Stimulated activated effector memory CD8-positive, alpha-beta T cell treated with anti-CD3 and anti-CD28 coated beads, Interleukin-12 subunit alpha, Interleukin-12 subunit beta, amount 100 ng/mL, for 72 hours (primary cell): ENCODE data around the gene LRMDA.

Source experiments
- ATAC-seq: fragments of 150-1000 bp; cut with Tn5 transposase; 2 replicates; pipeline ENCODE4 v1.10.0; 2021
- DNase-seq, 2 donors: peaks; one replicate each; pipeline ENCODE4 v3.0.0; 2021 to 2022; ENCODE audit warnings: low spot score in 2 of 2
- H3K27ac Mint-ChIP-seq: one replicate; pipeline ENCODE4 v1.8.0; 2022; ENCODE audit warnings: mild to moderate bottlenecking, mixed read lengths
- H3K36me3 Mint-ChIP-seq: one replicate; pipeline ENCODE4 v1.8.0; 2022; ENCODE audit warnings: mild to moderate bottlenecking, mixed read lengths
- H3K4me1 Mint-ChIP-seq: one replicate; pipeline ENCODE4 v1.8.0; 2022; ENCODE audit warnings: mixed read lengths
- H3K4me3 Mint-ChIP-seq: one replicate; pipeline ENCODE4 v1.8.0; 2022; ENCODE audit warnings: mild to moderate bottlenecking, mixed read lengths
- H3K9me3 Mint-ChIP-seq: one replicate; pipeline ENCODE4 v1.8.0; 2022; ENCODE audit warnings: mixed read lengths

LRMDA gene

DNA sequence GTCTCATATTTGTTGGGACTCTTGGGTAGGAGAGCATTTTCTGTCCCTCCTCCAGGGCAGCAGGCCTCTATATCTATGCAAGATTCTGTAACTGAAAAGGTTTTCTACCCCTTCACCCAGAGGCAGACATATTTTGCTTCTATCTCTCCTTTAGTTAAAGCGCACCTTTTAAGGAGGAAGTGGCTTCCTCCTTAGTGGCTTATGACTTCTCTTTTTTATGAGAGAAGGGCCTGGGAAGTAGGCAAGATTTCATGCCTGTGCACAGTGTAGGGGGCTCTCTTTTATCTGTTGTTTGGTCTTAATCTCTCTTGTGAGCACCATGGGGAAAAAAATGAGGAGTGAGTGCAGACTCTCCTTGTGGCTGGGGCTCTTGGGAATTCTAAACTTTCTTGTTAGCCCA is 122.1 kb downstream of the LRMDA start:
- no peak overlapping the region for H3K27ac Mint-ChIP-seq
- peaks cover 7% of the 10 kb centered on the region for H3K9me3 Mint-ChIP-seq
- no peaks in the 10 kb centered on the region for H3K36me3 Mint-ChIP-seq
- H3K4me1 Mint-ChIP-seq: no peaks in the 10 kb centered on the region
- no peak for ATAC-seq
- DNase-seq: no peak
- H3K4me3 Mint-ChIP-seq: no peak overlapping the region

DNA sequence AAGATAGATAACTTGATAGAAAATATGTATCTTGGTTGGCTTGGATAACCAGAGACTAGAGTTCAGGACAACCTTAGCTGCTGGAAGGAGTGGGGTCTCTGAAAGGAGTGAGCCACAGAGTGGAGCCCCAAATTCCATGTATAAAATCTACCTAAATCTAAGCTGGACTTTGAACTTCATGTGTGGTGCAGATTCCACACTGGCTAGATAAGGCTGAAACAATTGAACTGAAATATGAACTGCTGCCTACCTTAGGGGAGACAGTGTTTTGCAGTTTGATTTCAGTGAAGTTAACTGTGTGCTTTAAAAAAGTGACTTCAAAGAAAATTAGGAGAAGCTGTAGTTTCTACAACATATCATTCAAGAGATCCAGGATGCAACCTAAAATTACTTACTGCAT is 123.9 kb downstream of the LRMDA start:
- H3K27ac Mint-ChIP-seq: no peak overlapping the region
- H3K36me3 Mint-ChIP-seq: no peaks in the 10 kb centered on the region
- DNase-seq (no peak), ATAC-seq (no peak)
- no peaks in the 10 kb centered on the region for H3K4me1 Mint-ChIP-seq
- no peak overlapping the region for H3K4me3 Mint-ChIP-seq
- H3K9me3 Mint-ChIP-seq: peaks cover 7% of the 10 kb centered on the region

DNA sequence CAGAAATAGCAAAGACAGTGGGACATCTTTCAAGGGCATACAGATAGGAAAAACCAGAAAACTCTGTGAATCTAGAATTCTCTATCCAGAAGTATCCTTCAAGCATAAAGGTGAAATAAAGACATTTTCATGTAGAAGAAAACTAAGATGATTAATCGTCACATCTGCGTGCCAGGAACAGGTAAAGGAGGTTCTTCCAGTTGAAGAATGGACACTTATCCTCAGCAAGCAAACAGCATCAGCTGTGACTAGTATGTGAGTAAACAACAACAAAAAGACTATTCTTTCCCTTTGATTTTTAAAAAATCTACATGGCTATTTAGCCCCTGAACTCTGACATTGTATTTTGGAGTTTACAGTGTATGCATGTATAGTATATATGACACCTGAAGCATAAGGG is 124.9 kb downstream of the LRMDA start:
- H3K36me3 Mint-ChIP-seq: no peaks in the 10 kb centered on the region
- peaks cover 7% of the 10 kb centered on the region for H3K9me3 Mint-ChIP-seq
- no peak overlapping the region for H3K4me3 Mint-ChIP-seq
- no peak overlapping the region for H3K27ac Mint-ChIP-seq
- DNase-seq (no peak), ATAC-seq (no peak)
- H3K4me1 Mint-ChIP-seq: no peaks in the 10 kb centered on the region

DNA sequence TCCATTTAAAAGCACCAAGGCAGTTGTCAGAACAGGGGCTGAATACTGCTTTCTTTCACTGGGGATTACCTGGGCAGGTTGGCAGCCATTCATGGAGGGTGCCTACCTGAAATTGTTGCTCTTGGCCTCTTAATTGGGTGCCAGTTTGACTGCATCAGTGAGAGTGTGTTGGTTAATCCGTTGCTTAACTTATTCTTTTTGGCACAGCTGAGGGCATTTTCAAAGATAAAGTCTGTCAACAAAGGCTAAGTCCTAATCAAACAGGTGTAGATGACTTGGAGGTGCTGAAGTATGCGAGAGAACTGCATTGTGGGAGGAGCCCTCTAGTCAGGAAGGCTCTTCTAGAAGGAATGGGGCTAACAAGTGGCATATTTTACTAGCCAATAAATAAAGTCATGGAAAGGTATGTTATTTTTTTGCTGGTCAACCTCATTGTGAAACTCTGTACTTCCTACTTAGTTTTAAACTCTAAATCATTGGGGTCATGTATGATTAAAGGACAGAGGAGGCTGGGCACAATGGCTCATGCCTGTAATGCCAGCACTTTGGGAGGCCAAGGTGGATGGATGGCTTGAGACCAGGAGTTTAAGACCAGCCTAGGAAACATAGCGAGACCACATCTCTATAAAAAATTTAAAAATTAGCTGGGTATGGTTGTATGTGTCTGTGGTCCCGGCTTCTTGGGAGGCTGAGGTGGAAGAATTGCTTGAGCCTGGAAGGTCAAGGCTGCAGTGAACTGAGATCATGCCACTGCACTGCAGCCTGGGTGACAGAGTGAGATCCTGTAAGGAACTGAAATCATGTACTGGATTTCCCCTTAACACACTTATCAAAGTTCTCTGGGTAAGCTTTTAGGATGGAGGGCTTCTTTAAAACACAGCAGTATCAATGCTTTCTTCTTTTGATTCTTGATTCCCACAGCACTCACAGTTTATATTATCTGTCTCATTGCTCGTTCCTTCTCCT is 134.1 kb downstream of the LRMDA start:
- H3K4me3 Mint-ChIP-seq: no peak overlapping the region
- H3K4me1 Mint-ChIP-seq: no peaks in the 10 kb centered on the region
- ATAC-seq: no peak
- no peaks in the 10 kb centered on the region for H3K36me3 Mint-ChIP-seq
- H3K9me3 Mint-ChIP-seq: peaks cover 12% of the 10 kb centered on the region
- H3K27ac Mint-ChIP-seq: no peak overlapping the region
- DNase-seq: no peak

DNA sequence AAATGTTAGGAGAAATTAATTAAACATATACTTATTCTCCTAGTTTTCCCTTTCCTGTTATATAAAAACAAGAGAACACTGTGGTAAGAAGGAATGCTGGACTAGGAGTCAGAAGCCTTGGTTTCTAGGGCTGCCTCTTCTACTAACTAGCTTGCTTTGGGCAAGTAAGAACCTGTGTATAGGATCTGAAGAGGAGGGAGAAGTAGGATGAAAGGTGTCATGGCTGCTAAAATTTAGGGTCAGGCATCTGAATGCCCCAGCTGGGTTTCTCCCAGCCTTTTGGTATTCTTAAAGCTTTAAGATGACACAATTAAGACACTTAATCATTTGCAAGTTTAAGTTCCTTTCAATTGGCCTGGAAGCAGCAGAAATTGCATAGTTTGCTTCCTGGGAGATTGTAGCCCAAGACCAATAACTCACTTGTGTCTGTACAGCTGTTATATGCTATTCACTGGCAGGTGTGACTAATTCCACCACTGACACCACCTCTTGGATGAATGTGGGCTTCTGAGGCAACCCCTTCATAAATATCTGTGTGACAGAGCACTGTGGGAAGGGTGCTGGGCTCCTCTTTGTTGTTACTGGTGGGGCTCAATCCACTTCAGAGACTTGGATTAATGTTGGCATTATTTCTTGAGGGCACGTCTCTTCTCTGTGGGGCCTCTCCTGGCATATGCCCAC is 137.2 kb downstream of the LRMDA start:
- H3K4me1 Mint-ChIP-seq: no peaks in the 10 kb centered on the region
- DNase-seq (no peak), ATAC-seq (no peak)
- H3K9me3 Mint-ChIP-seq: peaks cover 16% of the 10 kb centered on the region
- H3K27ac Mint-ChIP-seq: no peak overlapping the region
- no peak overlapping the region for H3K4me3 Mint-ChIP-seq
- no peaks in the 10 kb centered on the region for H3K36me3 Mint-ChIP-seq

DNA sequence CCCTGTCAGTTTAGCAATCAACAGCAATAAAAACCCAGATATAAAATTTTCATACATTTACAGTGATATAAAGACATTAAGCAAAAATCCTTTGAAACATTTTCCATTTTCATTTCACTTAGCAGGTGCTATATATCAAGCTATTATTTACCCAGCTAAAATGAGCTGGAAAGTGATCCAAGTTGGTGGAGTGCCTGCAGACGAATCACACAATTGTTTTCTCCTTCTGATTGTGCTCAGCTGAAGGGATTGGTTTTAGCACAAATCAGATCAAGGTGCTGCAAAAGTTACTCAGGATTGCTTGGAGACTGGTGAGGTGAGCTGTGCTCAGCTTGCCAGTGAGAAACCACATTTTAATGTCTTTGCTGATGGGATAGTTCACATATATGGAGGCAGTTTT is 138.1 kb downstream of the LRMDA start:
- H3K4me3 Mint-ChIP-seq: no peak overlapping the region
- no peak for DNase-seq
- ATAC-seq: no peak
- no peak overlapping the region for H3K27ac Mint-ChIP-seq
- no peaks in the 10 kb centered on the region for H3K36me3 Mint-ChIP-seq
- peaks cover 17% of the 10 kb centered on the region for H3K9me3 Mint-ChIP-seq
- no peaks in the 10 kb centered on the region for H3K4me1 Mint-ChIP-seq

DNA sequence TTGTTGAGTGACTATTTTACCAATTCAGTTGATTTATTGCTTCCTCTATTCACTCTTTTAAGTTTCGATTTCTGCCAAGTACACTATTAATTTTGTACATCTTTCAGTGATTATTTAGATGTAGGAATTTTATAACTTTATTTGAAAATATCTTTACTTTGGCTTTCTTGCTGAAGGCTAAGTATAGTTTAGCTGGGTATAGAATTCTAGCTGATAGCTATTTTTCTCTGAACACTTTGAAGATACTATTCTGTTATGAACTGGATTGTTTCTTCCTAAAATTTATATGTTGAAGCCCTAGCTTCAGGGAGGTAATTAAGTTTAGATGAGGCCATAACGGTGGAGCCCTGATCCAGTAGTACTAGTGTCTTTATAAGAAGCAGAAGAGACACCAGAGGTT is 141.1 kb downstream of the LRMDA start:
- Mint-ChIP-seq H3K4me1 (no peaks in the 10 kb centered on the region), H3K4me3 (no peak overlapping the region), H3K9me3 (peaks cover 15% of the 10 kb centered on the region), H3K27ac (no peak overlapping the region), H3K36me3 (no peaks in the 10 kb centered on the region)
- DNase-seq (no peak), ATAC-seq (no peak)

DNA sequence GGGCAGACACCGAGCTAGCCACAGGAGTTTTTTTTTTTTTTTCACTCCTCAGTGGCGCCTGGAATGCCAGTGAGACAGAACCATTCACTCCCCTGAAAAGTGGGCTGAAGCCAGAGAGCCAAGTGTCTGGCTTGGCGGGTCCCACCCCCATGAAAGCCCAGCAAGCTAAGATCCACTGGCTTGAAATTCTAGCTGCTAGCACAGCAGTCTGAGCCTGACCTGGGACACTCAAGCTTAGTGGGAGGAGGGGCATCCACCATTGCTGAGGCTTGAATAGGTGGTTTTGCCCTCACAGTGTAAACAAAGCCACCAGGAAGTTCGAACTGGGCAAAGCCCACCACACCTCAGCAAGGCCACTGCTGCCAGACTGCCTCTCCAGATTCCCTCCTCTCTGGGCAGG is 144.5 kb downstream of the LRMDA start:
- H3K36me3 Mint-ChIP-seq: no peaks in the 10 kb centered on the region
- no peak for DNase-seq

DNA sequence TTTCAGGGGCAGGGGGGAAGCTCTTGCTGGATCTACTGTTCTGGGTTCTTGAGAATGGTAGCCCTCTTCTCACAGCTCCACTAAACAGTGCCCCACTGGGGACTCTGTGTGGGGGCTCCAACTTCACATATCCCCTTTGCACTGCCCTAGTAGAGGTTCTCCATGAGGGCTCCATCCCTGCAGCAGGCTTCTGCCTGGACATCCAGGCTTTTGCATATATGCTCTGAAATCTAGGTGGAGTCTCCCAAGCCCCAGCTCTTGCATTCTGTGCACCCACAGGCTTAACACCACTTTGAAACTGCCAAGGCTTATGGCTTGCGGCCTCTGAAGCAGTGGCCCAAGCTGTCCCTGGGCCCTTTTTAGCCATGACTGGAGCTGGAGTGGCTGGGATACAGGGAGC is 150.7 kb downstream of the LRMDA start:
- H3K27ac Mint-ChIP-seq: no peak overlapping the region
- H3K9me3 Mint-ChIP-seq: peaks cover 18% of the 10 kb centered on the region
- H3K36me3 Mint-ChIP-seq: no peaks in the 10 kb centered on the region
- ATAC-seq (no peak), DNase-seq (no peak)
- no peak overlapping the region for H3K4me3 Mint-ChIP-seq
- H3K4me1 Mint-ChIP-seq: no peaks in the 10 kb centered on the region

More for the DNA sequence above, 144.5 kb downstream of the LRMDA start:
- ATAC-seq: no peak
- Mint-ChIP-seq H3K9me3 (peaks cover 17% of the 10 kb centered on the region), H3K4me3 (no peak overlapping the region), H3K4me1 (no peaks in the 10 kb centered on the region), H3K27ac (no peak overlapping the region)

DNA sequence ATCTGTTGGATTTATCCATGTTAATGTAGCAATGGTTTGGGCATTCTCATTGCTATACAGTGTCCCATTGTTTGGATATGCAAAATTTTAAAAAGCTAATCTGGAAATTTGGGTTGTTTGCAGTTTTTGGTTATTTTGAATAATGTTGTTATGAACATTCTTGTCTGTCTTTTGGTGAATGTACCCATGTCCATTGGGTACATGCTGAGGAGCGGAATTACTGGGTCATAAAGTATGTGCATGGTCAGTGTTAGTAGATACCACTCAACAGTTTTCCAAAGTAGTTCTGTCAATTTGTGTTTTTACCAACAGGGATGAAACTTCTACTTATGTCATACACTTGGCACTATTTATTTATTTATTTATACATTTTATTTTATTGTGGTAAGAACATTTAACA is 153.9 kb downstream of the LRMDA start:
- Mint-ChIP-seq H3K27ac (no peak overlapping the region), H3K9me3 (peaks cover 13% of the 10 kb centered on the region), H3K4me3 (no peak overlapping the region), H3K4me1 (no peaks in the 10 kb centered on the region), H3K36me3 (no peaks in the 10 kb centered on the region)
- DNase-seq (no peak), ATAC-seq (no peak)

DNA sequence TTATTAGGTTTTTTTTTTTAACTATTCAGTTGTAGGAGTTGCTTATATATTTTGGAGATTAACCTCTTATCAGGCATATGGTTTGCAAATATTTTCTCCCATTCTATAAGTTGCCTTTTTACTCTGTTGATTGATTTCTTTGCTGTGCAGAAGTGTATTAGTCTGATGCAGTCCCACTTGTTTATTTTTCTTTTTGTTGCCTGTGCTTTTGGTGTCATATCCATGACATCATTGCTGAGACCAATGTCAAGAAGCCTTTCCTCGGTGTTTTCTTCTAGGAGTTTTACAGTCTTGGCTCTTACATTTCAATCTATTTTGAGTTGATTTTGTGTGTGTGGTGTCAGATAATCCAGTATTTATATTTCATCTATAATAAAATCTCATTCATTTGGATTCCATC is 155.4 kb downstream of the LRMDA start:
- Mint-ChIP-seq H3K4me3 (no peak overlapping the region), H3K9me3 (peaks cover 13% of the 10 kb centered on the region)
- ATAC-seq: no peak

DNA sequence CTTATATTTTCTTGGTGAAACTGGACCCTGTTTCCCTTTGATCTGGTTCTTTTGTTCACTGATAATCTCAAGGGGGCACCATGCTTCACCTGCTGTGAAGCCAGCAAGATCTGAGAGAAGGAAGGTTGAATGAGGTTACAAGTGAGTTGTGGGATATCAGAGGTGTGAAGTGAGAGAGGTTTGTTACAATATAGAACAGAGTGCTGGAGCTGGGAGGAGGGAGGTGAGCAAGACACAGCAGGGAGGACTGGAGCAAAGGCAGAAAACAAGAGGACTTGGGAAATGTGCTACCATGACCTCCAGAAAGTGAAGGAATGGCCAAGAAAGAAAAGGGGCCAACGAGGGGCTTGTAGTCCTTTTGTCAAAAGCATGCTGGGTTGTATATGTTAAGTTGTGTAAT is 156.6 kb downstream of the LRMDA start:
- ATAC-seq: no peak
- DNase-seq: no peak
- H3K9me3 Mint-ChIP-seq: peaks cover 7% of the 10 kb centered on the region
- no peak overlapping the region for H3K27ac Mint-ChIP-seq
- no peak overlapping the region for H3K4me3 Mint-ChIP-seq
- no peaks in the 10 kb centered on the region for H3K36me3 Mint-ChIP-seq
- H3K4me1 Mint-ChIP-seq: no peaks in the 10 kb centered on the region

More for the DNA sequence above, 155.4 kb downstream of the LRMDA start:
- Mint-ChIP-seq H3K4me1 (no peaks in the 10 kb centered on the region), H3K36me3 (no peaks in the 10 kb centered on the region), H3K27ac (no peak overlapping the region)
- no peak for DNase-seq

DNA sequence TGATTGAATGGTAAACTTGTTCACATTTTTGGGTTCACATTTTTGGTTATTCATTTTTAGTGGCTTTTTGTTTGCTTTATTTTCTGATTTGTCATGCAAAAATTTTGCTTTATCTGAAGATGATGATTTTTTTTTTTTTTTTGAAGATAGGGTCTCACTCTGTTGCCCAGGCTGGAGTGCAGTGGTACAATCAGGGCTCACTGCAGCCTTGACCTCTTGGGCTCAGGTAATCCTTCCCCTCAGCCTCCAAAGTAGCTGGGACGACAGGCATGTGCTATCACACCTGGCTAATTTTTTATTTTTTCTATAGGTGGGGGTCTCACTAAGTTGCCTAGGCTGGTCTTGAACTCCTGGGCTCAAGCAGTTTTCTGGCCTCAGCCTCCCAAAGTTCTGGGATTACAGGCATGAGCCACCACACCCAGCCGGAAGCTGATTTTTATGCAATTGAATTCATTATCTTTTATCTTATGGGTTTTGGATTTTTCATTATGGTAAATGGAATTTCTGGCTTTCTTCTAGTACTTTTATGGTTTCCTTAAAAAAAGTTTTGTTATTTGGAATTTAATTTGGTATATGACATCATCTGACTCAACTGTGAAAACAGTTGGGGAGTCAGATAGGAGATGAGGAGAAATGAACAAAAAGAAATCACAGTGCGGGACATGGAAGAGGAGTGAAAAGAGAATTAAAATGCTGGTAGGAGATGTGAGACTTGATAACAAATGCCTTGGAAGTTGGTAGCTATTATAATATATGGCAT is 158.7 kb downstream of the LRMDA start:
- Mint-ChIP-seq H3K36me3 (no peaks in the 10 kb centered on the region), H3K4me1 (no peaks in the 10 kb centered on the region), H3K9me3 (no peaks in the 10 kb centered on the region), H3K27ac (no peak overlapping the region), H3K4me3 (no peak overlapping the region)
- DNase-seq (no peak), ATAC-seq (no peak)

DNA sequence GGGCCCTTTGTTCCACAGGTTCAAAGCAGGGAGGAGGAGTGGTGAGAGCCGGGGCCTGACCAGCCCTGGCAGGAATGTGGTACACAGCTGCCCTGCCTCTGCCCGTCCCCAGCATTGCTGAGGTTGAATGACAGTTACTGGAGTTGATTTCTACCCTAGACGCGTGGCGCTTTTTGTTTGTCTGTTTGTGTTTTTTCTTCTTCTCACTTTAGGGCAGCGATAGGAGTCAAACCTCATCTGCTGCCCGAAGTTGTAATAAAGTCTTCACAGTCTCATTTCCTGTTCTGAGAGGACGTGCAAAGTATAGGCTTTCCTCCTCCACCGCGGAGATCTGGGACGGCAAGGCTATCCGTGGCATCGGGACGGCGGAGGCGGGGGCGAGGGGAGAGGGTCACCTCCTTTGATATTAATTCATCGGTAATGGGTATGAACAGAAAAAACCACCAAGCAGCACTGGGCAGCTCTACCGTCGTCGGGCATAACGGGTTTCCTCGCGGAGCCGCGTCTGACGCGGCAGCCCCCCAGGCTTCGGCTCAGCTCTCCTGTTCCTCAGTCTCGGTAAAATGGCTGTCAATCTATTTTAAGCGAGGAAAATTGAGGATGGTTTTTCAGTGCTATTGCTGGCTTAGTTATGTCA is 160.8 kb downstream of the LRMDA start:
- no peaks in the 10 kb centered on the region for H3K9me3 Mint-ChIP-seq
- H3K27ac Mint-ChIP-seq: no peak overlapping the region
- no peak overlapping the region for H3K4me3 Mint-ChIP-seq
- DNase-seq: no peak
- ATAC-seq: no peak
- H3K36me3 Mint-ChIP-seq: no peaks in the 10 kb centered on the region
- H3K4me1 Mint-ChIP-seq: no peaks in the 10 kb centered on the region
